ENCODE results near the gene SDR9C7.

- no peak for TF ChIP-seq CTCF (IDR thresholded peaks at IDR 0.05)
- TF ChIP-seq POLR2A (IDR thresholded peaks at IDR 0.05): no peak
These were observed 19.1 kb upstream of the SDR9C7 start for GRCh38 chr12:56953314-56953713.

All from gastroesophageal sphincter (tissue), 3 donors.